ENCODE results near the gene SUDS3. TPM values are rescaled to one million over a fixed set of nuclear protein-coding genes. Genes with fewer than 3 reads are reported as not detected.
A peak's percentile ranks its signal among the peaks of the same experiment; 100 is the strongest.

Gene SUDS3
- total RNA-seq, 1 experiment from 2014 or later, result 43.6 TPM

GRCh38 chr12:118371321-118372282 lies 4.8 kb upstream of the SUDS3 start:
- H3K4me1 ChIP-seq, result peaks cover 3% of the 10 kb centered on the region; the same call in 1 of the 2 replicates
- no peaks in the 10 kb centered on the region for H3K36me3 ChIP-seq
- H3K27me3 ChIP-seq, result no peaks in the 10 kb centered on the region
- peak in 1 of 2 experiments; percentile 2 for DNase-seq
- H3K4me3 ChIP-seq, result peak overlapping the region; percentile 99
- H3K9me3 ChIP-seq (replicated peaks), result no peaks in the 10 kb centered on the region
- no peak overlapping the region for H3K27ac ChIP-seq

DNA sequence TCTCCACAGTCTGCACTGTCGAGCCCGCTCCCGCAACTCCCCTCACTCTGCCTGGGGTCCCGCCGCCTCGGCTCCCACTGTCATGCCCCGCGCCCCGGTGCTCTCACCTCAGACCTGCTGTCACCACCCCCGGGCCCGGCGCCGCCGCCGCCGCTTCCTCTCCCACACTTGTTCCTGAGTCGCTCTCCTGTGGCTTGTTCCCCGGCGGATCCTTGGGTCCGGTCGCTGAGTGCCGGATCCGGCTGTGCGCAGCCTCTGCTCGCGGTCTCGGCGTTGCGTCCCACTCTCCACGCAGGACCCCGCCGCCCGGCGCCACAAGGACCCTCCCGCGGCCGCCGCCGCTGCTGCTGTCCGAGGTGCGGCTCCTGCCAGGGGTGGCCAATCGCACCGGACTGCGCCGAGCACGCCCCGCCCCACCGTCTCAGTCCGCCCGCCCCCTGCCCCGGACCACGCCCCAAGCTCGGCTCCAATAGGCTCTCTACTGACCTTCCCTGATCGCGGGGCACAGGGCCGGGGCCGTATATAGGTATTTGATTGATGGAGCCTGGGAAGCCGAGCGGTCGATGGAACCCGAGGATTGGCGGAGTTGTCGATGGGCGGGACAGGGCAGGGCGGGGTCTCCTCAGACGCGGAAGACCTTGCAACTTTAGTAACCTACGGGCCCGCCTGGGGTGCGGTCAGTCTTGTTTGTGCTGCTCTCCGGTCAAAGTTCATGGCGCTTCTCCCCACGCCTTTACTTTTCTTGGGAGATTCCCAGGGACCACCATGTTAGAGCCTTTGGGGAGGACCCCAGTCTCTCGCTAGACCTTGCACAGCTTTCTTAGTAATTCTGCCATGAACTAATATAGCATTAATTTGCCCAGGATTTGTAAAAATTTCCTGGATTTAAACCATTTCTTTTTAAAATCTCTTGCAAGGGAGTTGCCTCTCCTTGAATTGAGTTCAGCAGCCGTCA lies 3.5 kb upstream of the SUDS3 start, which contains the start of gene TAOK3:
TAOK3 (minus strand) TSS at position 367 of the 955 bp plus-strand sequence. CDS start 117,340 bp downstream, outside the sequence.
- peak; percentile 98 for DNase-seq
- H3K27ac ChIP-seq, result peak within 1 kb of the TSS; percentile 44; the same call in 1 of the 2 replicates
- no peaks in the 10 kb centered on the region for H3K36me3 ChIP-seq
- peak within 1 kb of the TSS; percentile 99 for H3K4me3 ChIP-seq
- no peaks in the 10 kb centered on the region for H3K9me3 ChIP-seq (replicated peaks)
- no peaks in the 10 kb centered on the region for H3K27me3 ChIP-seq
- H3K4me1 ChIP-seq, result peaks cover 3% of the 10 kb centered on the region; the same call in 1 of the 2 replicates

DNA sequence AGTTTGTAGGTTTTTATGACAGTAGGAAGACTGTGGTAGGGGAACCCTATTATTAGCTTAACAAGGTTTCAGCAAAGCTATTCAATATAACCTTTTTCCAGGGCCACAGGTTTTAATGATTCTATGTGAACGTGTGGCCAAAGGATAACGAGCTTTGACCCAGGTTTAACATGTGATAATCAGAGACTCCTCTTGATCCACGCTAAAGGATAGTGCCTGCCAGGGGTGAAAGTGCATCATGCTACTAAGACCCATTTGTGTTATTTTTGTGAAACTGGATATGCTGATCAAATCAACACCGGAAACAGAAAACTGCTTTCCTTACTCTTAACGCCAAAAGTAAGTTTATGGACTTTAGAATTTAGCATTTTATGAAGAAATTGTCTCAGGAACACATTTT lies 2.7 kb upstream of the SUDS3 start:
- no peak for DNase-seq
- Histone ChIP-seq H3K27me3 (no peaks in the 10 kb centered on the region), H3K27ac (peak overlapping the region; percentile 44; the same call in 1 of the 2 replicates), H3K4me3 (peak overlapping the region; percentile 99), H3K9me3 (replicated peaks) (no peaks in the 10 kb centered on the region), H3K36me3 (0 out of 2 replicates have a peak, but pooled peaks cover under 1% of the 10 kb centered on the region), H3K4me1 (peaks cover 3% of the 10 kb centered on the region; the same call in 1 of the 2 replicates)

DNA sequence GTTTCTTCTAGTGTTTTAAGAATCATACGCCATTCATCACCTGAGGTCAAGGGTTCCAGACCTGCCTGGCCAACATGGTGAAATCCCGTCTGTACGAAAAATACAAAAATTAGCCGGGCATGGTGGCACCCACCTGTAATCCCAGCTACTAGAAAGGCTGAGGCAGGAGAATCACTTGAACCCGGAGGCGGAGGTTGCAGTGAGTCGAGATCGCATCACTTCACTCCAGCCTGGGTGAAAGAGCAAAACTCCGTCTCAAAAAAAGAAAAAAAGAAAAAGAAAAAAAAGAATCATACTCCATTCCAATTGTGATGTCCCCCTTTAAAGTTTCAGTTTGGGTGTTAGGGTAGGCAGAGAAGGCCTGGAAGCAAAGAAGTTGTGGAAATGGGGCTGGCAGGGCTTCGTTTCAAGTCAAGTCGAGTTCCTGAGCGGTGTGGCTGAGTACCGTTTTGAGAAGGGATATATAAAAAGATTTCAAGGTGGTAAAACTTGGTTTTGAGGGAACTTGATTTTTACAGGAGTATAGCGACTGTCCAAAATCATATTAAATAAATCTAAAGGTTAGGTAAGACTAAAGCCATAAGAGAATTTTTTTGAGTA lies 2.1 kb upstream of the SUDS3 start:
- Histone ChIP-seq H3K27me3 (no peaks in the 10 kb centered on the region), H3K4me1 (peaks cover 3% of the 10 kb centered on the region; the same call in 1 of the 2 replicates), H3K36me3 (peaks cover 3% of the 10 kb centered on the region; the same call in 1 of the 2 replicates), H3K9me3 (replicated peaks) (no peaks in the 10 kb centered on the region), H3K27ac (no peak overlapping the region), H3K4me3 (no peak overlapping the region)
- no peak for DNase-seq

DNA sequence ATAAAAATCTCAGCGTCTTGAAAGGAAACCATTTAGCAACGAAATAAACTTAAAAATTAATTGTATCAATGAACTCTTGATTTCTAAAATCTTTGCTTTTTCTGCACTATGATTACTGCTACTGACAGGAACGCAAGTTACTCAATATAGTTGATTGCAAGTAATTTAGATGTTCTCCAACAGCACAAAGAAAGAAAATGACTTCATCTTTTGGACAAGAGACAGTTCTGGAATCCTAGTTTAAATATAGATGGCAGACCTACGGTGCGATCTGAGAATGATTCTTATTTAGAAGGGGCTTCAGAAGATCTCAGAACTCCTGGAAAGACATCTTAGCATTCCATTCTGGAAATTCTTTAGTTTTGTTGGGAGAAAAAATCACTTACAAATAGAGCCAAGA lies 1.4 kb upstream of the SUDS3 start:
- no peak for DNase-seq
- no peaks in the 10 kb centered on the region for H3K9me3 ChIP-seq (replicated peaks)
- H3K27me3 ChIP-seq, result no peaks in the 10 kb centered on the region
- H3K4me1 ChIP-seq, result peaks cover 3% of the 10 kb centered on the region; the same call in 1 of the 2 replicates
- peaks cover 6% of the 10 kb centered on the region for H3K36me3 ChIP-seq
- no peak overlapping the region for H3K27ac ChIP-seq
- H3K4me3 ChIP-seq, result no peak overlapping the region

DNA sequence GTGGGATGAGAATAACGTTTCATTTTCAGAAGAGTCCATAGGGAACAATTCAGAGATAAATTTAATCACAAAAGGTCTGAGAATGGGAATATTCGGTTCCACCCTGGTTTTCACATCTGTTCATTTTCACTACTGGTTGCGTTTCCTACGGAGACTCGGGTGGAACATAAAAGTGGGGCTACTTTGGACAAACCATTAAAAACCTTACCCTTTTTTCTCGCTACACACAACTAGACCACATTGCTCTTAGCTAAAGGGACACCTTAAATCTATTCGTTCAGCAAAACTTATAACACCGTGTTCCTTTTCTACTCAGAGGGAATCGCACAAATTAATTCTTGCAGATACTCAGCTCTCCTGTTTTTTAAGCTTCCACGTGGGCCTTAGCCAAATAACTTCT lies 1.0 kb upstream of the SUDS3 start:
- no peak overlapping the region for H3K27ac ChIP-seq
- peaks cover 3% of the 10 kb centered on the region; the same call in 1 of the 2 replicates for H3K4me1 ChIP-seq
- no peaks in the 10 kb centered on the region for H3K9me3 ChIP-seq (replicated peaks)
- no peaks in the 10 kb centered on the region for H3K27me3 ChIP-seq
- H3K36me3 ChIP-seq, result peaks cover 10% of the 10 kb centered on the region
- no peak for DNase-seq
- H3K4me3 ChIP-seq, result no peak overlapping the region

DNA sequence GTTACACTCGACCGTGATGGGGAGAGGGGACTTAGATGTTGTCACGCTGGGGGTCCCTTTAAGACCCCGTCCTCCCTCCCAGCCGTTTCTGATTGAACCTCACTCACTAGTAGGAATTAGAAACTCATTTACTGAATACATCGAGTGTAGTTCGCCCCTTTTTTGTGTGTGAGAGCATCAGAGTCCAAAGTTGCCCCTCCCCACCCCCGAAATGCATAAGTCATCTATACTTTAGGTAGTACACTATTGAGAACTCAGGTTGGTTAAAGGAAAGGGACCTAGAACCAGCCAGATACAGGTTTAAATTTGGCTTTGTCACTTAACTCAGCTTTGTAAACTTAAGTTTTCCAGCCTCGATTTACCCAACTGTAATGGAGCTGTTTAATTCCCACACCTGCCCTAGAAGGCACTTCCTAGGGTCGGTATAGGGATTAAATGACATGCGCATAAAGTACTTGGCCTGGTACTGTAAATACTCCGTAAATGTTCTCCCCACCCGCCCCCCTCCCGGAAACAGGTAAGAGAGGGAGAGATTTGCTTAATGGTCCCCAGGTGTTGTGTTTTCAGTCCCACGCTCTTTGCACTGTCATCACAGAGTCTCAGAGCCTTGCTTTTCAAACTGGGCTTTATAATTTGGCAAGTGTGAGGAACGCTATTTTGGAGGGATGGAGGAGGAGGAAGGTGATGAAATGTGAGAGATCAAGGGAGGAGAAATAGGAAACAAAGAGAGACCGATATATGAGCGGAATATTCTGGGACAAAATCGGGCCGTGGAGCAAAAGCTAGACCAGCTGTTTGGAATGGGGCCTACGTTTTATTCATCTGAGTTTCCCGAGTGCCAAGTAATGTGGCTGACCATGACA lies 897 bp downstream of the SUDS3 start:
- no peaks in the 10 kb centered on the region for H3K9me3 ChIP-seq (replicated peaks)
- H3K27me3 ChIP-seq, result no peaks in the 10 kb centered on the region
- peak overlapping the region; percentile 36 for H3K27ac ChIP-seq
- peaks cover 16% of the 10 kb centered on the region for H3K36me3 ChIP-seq
- no peak for DNase-seq
- H3K4me3 ChIP-seq, result peak overlapping the region; percentile 89
- H3K4me1 ChIP-seq, result peaks cover 3% of the 10 kb centered on the region; the same call in 1 of the 2 replicates

DNA sequence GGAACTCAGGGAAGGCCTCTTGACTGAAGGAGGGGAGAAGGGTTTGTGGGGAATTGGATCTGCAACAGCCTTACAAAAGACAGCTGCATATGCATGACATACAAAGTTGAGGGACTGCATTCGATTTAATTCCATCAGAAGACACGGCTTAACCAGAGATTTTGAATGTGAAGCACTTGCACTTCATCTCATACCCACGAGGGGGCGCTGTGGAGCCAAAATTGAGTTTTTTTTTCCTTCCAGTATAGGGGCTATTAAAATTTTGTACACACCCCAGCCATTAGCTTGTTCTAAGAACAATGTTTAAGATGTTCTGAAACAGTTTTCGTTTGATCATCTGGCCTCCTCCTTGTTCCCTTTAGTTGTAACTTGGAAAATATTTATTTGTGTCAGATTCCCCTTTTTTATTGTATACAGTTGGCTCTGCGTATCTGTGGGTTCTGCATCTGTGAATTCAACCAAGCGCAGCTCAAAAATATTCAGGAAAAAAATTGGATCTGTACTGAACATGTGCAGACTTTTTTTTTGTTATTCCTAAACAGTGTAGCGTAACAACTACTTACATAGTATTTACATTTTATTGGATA lies 1.6 kb downstream of the SUDS3 start:
- H3K36me3 ChIP-seq, result peaks cover 16% of the 10 kb centered on the region
- peak overlapping the region; percentile 89 for H3K4me3 ChIP-seq
- H3K27me3 ChIP-seq, result no peaks in the 10 kb centered on the region
- peaks cover 3% of the 10 kb centered on the region; the same call in 1 of the 2 replicates for H3K4me1 ChIP-seq
- no peaks in the 10 kb centered on the region for H3K9me3 ChIP-seq (replicated peaks)
- peak; percentile 55 to 87 for DNase-seq
- peak overlapping the region; percentile 36 for H3K27ac ChIP-seq

DNA sequence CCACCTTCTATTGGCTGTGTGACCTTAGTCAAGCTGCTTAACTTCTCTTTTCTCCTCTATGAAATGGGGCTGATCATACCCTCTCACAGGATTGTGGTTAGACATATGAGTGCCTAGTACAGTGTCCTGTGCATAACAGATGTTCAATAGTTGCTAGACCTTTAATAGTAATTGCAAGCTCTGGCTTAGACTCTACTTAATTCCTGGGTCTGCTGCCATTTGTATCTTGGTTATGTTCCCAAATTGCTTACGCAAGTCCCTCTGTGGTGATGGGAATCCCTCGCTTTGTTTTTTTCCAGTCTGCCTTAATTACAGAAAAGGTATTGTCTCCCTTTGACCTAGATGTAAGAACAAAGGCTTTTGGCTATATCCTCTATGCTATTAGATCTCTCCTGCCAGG lies 15.1 kb downstream of the SUDS3 start:
- Histone ChIP-seq H3K4me1 (no peaks in the 10 kb centered on the region), H3K4me3 (no peak overlapping the region), H3K36me3 (peaks cover 35% of the 10 kb centered on the region), H3K9me3 (replicated peaks) (no peaks in the 10 kb centered on the region), H3K27ac (no peak overlapping the region), H3K27me3 (no peaks in the 10 kb centered on the region)
- no peak for DNase-seq

GRCh38 chr12:118391836-118392235 lies 15.5 kb downstream of the SUDS3 start:
- Histone ChIP-seq H3K36me3 (peaks cover 36% of the 10 kb centered on the region), H3K27me3 (no peaks in the 10 kb centered on the region), H3K9me3 (replicated peaks) (no peaks in the 10 kb centered on the region), H3K4me3 (no peak overlapping the region), H3K4me1 (no peaks in the 10 kb centered on the region), H3K27ac (no peak overlapping the region)
- DNase-seq, result no peak

DNA sequence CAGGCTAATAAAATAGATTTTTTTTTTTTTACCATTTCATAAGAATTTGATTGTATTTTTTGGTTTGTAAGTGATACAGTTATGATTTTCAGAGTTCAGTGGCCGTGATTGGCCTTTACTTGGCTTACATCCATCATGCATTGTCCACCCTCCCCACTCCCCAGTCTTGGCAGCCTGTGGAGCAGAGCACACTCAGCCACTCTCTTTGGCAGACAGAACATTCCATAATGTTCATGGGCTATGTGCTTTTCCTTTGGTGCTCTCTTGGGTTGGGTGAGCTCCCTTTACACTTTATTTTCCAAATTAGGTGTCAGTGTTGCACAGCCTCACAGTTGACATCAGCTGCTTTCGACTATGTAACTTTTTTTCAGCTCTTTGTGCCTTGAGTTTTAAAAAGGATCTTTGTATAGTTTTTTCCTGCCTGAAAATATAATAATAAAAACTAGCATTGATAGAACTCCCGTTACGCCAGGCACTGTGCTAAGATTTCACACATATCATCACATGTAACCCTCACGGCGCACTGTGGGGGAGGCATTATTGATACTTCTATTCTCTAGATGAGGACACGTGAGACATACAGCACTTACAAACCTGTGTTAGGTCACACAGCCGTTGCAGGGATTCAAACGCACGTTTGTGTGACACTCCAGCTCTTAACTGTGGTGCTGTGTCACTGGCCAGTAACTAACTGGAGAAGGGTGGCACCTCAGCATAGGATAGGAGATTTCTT lies 21.5 kb downstream of the SUDS3 start:
- Histone ChIP-seq H3K27me3 (no peaks in the 10 kb centered on the region), H3K9me3 (replicated peaks) (no peaks in the 10 kb centered on the region), H3K4me3 (no peak overlapping the region), H3K36me3 (peaks cover 28% of the 10 kb centered on the region), H3K27ac (no peak overlapping the region), H3K4me1 (no peaks in the 10 kb centered on the region)
- no peak for DNase-seq

GRCh38 chr12:118398524-118398923 lies 22.2 kb downstream of the SUDS3 start:
- H3K36me3 ChIP-seq, result peaks cover 27% of the 10 kb centered on the region
- H3K27ac ChIP-seq, result no peak overlapping the region
- H3K4me1 ChIP-seq, result no peaks in the 10 kb centered on the region
- no peaks in the 10 kb centered on the region for H3K27me3 ChIP-seq
- H3K9me3 ChIP-seq (replicated peaks), result no peaks in the 10 kb centered on the region
- no peak overlapping the region for H3K4me3 ChIP-seq
- DNase-seq, result no peak

Measured in SJCRH30 (cell line).